Activated CD4-positive, CD25-positive, alpha-beta regulatory T cell treated with anti-CD3 and anti-CD28 coated beads, Interleukin-2, amount 50 U/mL, for 24 hours (primary cell): Measurements from ENCODE around the gene PARG.
"Not testable (repeated sequence)": the region's sequence is repeated elsewhere in the genome, so short reads cannot be mapped to it uniquely, and the experiment has no call there.

ENCODE experiments used
- ATAC-seq, 2 donors: fragments of 150-1000 bp; cut with Tn5 transposase; one replicate each; pipeline ENCODE4 v1.10.0; 2021; ENCODE audit warnings: mild to moderate bottlenecking in 1 of 2, moderate library complexity in 1 of 2

The PARG gene

DNA sequence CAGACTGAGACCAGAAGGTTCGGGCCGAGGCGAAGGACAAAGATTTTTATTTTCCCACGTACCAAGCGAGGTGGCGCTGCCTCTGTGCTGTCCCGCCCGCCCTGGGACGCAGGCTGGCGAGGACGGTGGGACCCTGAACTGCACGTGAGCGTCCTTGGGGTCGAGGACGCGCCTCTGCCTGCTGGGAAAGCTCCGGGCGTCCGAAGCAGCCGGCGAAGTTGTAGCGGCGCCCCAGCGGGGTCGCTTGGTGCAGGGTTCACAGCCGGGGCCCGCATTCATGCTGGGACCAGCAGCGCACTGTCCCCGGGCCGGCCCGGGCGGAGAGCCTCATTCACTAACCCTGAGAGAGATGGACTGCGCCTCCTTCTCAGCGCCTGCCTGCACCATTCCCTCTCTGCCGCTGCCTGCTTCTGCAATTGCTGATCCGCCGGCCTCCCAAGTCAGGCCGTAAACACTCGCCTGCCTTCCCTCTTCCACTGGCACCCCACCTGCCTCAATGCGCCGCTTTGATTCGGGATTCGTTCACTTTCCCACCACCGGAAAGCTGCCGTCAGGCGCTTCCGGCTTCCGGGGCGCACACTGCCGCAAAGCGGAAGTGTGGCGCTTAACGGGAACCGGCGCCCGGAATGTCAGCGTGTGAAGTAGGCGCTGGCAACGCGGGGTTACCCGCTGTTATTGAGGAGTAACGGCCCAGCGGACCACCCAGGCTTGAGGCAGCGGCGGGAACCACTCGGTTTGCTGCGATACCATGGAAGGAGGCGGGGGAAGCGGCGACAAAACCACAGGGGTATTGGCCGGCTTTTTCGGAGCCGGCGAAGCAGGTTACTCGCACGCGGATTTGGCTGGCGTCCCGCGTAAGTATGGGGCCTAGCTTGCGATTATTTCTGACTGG, at the start of gene PARG, which contains the start of gene TIMM23B:
Gene PARG, minus strand, starts transcription at position 581 of the 892 bp plus-strand sequence. Its CDS starts 302 bp downstream, at position 279.
Gene TIMM23B, plus strand, starts transcription at position 607 of the 892 bp plus-strand sequence. Its CDS starts 142 bp downstream, at position 749.
- peak; percentile 89 to 90 for ATAC-seq

DNA sequence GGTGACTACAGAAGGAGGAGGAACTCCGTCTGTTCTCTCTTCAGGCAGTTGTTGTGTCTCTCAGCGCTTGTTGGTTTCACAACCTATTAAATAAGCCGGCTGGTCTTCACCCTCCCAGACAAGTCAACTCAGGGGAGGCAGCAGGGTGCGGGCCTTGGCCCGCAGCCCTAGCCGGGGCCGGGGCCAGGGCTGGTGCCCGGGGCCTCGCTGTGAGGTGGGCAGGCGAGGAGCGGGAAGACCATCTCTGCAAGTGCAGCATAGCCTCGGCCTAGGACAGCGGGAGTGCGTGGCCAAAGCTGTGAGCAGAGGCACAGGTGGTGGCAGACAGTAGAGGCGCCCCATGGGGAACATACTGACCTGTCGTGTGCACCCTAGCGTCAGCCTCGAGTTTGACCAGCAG, 46.5 kb upstream of the PARG start, which contains the start of gene AGAP6:
Gene AGAP6, plus strand, starts transcription at position 31 of the 400 bp plus-strand sequence. Its CDS starts 310 bp downstream, at position 341.
- ATAC-seq: not testable (repeated sequence)

DNA sequence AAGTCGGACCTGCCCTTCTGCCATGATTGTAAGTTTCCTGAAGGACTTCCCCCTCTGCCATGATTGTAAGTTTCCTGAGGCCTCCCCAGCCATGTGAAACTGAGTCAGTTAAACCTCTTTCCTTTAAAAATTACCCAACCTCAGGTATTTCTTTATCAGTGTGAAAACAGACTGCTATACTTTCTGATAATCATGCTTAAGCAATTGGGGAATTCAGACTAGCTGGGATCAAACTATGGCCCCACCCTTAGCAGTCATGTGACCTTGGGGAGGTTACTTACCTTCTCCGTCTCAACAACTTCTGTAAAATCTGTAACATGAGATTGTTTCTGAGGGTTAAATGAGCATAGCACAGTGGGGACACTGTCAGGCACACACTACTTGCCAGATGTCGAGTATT, 45.4 kb upstream of the PARG start:
- not testable (repeated sequence) for ATAC-seq

DNA sequence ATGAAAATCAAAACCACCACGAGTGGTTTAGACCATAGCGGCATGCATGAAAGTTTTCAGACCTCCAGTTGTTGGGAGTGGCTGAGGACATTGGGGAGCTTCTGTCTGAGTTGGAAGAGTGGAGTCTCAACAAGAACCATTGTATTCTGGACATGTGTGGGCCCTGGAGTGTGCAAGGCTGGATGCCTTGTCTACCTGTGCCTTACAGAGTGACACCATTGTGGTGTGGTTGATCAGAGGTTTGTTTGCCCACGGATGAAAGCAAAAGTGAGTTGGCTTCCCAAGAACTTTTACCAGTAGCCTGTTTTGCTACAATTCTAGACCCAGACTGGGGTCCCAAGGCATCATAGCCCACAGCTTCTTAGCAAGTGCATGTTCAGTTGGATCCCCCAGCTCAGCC, 35.9 kb upstream of the PARG start:
- ATAC-seq: not testable (repeated sequence)

DNA sequence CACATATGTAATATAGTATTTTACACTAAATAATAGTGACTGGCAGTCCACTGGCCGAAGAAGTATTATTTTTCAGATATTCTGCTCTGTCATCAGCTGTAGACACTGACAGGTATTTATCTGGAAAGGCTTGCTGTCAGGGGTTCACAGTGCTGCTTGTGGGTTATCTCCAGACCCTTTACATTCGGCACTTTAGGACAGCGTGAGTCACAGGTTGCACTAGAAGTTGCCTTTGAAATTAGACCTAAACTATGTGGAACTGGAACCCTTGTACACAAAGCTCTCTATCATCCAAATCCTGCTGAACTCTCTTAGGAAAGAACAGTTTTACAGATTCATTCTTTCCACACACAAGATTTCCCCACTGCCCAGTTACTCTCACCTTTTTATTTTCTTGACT, 30.3 kb upstream of the PARG start:
- not testable (repeated sequence) for ATAC-seq

DNA sequence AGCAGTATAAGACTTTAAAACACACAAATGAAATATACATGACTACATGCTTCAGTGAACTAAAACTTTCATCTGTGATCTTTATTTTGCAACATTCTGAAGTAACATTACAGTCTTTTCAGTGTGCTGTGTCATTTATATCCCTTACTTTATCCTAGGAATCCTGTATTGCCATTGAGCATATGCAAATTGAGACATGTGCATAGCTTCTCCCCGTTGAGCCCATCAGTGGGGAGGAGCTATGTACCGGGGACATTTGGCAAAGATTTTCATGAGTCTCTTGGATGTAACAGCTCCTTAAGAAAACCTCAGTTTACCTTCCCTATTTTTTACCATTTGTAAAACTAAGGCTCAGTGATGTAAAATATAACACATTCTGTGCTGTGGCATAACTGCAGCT, 29.6 kb upstream of the PARG start:
- not testable (repeated sequence) for ATAC-seq

DNA sequence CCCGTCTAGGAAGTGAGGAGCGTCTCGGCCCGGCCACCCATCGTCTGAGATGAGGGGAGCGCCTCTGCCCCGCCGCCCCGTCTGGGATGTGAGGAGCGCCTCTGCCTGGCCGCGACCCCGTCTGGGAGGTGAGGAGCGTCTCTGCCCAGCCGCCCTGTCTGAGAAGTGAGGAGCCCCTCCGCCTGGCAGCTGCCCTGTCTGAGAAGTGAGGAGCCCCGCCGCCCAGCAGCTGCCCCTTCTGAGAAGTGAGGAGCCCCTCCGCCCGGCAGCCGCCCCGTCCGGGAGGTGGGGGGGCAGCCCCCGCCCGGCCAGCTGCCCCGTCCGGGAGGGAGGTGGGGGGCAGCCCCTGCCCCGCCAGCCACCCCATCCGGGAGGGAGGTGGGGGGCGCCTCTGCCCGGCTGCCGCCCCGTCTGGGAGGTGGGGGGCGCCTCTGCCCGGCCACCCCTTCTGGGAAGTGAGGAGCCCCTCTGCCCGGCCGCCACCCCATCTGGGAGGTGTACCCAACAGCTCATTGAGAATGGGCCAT, 28.6 kb upstream of the PARG start:
- not testable (repeated sequence) for ATAC-seq

DNA sequence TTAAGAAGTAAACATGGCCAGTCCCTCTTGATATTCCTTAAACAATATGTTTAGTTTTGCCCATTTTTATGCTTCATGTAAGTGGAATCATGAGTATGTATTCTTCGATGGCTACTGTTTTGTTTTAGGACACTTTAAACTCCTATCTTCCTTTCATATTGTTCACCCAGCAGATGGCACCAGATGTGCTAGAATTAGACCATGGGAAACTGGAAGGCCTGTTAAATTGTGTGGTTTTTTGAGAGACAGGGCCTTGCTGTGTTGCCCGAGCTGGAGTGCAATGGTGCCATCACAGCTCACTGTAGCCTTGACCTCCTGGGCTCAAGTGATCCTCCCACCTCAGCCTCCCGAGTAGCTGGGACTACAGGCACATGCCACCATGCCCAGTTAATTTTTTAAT, 11.3 kb upstream of the PARG start:
- ATAC-seq: not testable (repeated sequence)

DNA sequence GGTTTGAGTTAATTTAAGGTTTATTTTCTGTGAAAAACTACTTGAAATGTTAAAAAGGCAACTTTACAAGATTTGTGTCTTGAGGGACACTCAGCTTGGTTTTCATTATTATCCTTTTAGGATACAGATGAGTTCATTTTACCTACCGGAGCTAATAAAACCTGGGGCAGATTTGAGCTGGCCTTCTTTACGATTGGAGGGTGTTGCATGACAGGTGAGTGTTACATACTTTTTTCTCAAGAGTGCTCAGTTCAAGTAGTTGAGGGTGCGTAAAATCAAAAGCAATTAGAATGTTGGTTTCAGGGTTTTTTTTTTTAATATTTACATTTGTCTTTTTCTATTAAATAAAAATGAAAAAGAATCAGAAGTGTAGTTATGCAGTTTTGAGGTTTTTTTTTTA, 10.2 kb upstream of the PARG start:
- ATAC-seq: not testable (repeated sequence)

DNA sequence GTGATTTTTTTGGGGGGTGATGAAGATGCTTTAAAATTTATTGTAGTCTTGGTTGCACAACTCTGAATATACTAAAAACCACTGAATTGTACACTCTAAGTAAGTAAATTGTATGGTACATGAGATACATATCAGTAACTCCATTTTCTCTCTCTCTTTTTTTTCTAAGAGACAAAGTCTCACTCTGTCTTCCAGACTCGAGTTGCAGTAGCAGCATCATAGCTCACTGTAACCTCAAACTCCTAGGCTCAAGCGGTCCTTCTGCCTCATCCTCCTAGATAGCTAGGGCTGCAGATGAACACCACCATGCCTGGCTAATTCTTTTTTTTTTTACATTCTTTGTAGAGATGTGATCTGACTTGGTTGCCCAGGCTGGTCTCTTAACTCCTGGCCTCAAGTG, 6.9 kb upstream of the PARG start:
- not testable (repeated sequence) for ATAC-seq

DNA sequence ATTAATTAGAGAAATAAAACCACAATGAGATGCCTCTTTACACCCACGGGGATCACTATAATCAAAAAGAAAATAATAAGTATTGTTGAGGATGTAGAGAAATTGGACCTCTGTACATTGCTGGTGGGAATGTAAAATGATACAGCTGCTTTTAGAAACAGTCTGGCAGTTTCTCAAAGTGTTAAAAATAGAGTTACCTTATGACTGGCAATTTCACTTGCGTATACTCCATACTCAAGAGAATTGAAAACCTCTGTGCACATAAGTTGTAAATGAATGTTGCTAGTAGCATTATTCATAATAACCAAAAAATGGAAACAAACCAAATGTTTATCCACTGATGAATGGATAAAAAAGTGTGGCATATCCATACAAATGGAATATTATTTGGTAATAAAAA, 6.3 kb upstream of the PARG start:
- not testable (repeated sequence) for ATAC-seq

DNA sequence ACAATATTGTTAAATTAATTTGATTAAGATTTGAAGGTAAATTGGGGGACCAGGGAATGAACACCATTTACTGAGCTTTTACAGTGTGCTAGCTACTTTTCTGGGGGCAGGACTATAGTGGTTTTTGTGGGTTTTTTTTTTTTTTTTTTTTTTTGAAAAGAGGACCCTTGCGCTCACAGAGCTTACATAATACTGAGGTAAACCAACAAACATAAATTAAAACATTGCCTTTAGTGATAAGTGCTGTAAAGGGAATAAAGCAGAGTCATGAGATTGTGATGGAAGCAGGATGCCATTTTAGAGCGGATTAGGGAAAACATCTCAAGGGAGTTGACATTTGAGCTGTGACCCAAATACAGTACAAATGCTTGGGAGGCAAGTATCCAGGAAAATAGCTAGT, 1.8 kb upstream of the PARG start:
- not testable (repeated sequence) for ATAC-seq

DNA sequence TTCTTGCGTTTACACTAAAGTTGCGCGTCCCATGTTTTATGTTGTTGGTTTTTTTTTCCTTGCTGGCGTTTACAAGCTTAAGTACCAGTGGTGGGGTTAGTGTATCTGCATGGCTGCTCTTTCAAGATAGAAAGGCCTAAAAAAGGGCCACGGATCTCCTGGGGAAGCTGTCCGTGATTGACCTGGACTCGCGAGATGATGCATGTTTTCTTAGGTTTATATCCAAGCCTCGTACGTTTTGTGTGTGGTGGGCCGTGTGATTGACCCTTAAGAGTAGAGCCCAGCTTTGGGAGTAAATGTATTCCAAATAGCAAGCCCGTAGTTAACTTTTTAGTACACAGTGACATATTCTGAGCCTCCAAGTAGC, 495 bp upstream of the PARG start:
- ATAC-seq: peak in 1 of 2 donors; percentile 7

DNA sequence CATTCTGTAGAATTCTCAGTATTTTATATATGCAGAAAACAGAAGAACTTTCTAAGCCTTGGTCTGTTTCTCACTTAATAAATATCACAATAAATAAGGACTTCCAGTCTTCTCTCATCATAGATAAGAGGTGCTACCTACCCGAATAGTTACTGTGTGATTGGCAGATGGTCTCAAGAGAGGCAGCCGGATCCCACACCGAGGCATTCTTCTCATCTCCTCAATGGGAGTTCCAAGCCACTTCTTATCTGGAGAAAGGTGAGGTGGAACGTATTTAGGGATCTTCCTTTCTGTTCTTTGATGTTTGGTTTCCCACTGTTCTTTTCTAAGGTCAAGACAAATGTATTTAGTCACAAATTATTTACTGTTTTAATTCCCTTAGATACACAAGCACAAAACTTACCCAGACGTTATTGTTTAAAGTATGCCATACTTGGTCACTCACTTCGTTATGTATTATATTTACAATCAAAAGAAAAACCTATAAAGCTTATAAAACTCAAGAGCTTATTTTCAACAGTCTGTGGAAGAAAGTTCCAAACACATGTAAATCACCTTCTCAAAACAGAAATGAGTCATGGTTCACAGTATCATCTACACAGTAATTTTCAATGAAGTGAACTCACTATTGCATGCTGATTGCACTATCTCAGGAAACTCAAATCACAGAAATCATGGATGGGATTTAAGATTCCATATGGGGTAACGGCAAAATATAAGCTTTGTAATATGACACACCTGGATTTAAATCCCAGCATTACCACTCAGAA, 9.7 kb downstream of the PARG start:
- ATAC-seq: not testable (repeated sequence)

DNA sequence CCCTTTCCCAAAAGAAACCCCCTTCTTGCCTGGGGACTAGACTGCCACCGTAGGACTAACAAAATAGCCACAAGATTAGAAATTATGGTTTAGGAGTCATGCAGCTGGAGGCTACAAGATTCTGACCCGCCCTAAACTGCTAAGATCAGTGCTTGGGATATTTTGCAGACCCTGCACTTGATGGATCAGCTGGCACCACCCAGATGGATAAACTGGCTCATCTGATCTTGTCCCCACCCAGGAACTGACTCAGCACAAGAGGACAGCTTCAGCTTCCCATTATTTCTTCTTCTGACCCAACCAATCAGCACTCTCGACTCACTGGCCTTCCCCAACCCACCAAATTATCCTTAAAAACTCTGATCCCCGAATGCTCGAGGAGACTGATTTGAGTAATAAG, 10.6 kb downstream of the PARG start:
- not testable (repeated sequence) for ATAC-seq

DNA sequence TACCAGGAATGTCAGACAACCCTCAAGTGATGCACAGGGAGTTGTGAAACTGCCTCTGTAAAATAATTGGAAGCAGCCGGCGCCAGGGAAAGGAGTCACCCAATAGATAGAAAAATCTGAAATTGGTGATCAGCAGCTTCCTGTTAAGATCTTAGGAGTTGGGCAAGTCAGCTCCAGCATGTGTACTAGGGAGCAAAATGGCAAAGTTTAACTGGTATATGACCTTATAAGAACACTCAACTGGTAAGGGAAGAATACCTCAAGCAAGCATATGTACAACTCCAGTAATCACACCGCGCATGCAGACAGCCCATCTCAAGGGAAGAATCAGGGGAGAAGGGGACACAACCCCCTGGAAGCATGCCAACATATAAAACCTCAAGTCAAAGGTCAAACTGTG, 18.3 kb downstream of the PARG start:
- ATAC-seq: not testable (repeated sequence)

DNA sequence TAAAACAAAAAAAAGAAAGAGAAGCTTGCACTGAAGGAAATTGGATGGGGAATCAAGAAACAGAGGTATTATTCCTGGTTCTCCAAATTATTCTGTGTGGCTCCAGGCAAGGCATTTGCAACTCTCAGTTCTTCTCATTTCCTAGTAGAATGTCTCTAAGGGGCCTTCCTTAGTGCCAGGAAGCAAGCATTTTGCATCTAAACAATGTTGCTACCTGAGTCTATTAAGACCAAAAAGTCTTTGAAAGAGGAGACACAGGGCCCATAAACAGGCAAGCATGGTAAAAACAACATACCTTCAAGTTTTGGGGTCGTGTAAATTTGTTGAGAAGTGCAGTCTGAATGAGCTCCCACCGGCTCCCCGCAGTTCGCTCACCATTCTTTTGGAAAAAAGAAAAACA, 19.8 kb downstream of the PARG start:
- not testable (repeated sequence) for ATAC-seq

DNA sequence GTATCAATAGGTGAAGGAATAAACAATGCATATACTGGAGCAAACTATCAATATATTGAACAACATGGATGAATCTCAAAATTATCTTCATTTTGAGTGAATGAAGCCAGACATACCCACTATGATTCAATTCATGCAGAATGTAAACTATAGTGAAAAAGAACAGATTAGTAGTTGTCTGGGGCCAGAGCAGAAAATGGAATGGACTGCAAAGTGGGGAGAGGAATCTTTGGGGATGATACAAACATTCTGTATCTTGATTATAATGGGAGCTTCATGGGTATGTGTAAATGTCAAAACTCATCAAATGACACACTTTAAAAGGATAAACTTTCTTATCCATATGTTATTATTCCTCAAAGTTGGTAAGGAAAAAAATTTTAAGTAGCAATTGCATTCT, 23.9 kb downstream of the PARG start:
- not testable (repeated sequence) for ATAC-seq

DNA sequence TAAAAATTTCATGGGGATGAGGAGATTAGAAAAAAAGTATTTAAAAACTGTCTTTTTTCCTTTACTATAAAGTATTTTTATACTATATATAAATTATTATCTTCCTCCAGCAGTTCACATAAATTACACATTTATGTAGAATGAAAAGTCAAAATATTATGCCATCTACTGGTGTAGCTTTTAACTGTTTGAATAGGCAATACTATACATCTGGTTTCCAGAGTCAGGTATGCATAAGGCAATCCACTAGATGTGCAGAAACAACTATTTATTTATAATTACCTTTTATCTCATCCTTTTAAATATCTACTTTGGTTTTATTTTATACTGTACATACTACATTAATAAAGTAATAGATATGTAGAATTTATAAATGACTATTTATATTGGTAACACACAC, 25.4 kb downstream of the PARG start:
- ATAC-seq: not testable (repeated sequence)

DNA sequence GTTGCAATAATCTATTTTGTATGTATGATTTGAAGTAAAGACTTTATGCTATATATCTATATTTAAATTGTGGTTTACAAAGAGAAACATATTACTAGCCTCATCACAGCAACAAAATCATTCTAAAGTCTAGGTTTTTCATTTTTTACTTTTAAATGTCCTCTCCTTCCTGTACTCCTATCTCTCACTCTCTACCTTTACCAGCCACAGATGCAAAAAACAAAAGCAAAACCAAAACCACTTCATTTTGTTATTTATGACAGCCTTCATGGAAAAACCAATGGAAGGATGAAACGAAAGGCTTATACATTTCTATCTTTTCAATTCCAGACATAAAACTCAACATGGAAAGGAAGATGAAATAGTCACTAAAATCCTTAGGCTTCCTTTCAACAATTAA, 31.5 kb downstream of the PARG start:
- not testable (repeated sequence) for ATAC-seq

DNA sequence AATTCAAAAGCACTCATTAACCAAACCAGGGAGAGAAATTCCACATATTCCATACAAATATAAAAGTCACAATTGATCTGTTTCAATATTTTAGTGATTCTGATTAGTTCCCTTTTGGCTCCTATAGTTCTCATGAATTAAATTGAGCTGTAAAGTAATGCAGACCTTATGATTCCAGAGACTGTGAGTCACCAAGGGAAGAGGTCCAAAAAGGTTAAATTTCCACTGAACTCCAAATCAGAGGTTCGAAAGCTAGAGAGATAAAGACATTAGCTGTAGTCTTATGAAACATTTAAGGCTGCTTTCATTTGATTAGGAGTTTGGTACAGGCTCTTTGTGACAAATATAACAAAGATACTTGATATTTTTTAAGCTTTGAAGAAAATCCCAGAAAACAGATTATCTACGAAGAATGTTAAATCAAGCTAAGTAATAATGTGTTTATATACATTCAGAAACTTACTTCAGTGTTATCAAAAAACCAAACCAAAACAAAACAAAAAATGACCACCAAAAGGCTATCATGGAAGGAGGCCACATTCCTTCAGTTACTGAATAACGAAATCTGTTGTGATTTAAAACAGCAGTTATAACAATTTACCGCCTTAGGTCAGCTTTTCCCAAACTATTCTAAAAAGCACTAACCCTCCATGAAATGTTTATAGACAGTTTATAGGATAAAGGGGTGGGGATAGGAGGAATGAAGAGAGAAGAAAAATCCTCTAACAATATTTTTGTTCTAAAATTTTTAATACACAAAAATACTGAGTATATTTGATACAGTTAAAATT, 33.3 kb downstream of the PARG start:
- not testable (repeated sequence) for ATAC-seq

DNA sequence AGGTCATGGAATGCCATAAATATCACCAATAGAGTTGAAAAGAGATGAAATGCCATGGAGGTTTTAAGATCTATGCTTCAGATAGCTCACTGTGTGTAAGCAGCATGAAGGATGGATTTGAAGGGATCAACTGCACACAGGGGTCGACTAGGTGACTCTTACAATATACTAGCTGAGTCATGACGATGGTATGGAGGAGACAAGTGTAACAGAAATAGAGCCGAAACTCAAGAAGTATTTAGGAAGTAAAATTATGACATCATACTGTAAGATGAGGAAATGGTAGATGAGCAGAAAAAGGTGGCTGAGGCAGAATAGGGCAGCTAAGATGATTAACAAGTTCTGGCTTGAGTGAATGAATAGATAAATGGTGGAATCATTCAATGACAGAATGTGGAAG, 38.0 kb downstream of the PARG start:
- ATAC-seq: not testable (repeated sequence)
